ENCODE measurements around the gene RPL10L. TPM values are rescaled to one million over a fixed set of nuclear protein-coding genes. Genes with fewer than 3 reads are reported as not detected.
A peak's percentile ranks its signal among the peaks of the same experiment; 100 is the strongest.

RPL10L gene
- not detected in 2 replicates for total RNA-seq (2011; cell fraction: chromatin; rRNA removed; ENCODE audit: low replicate concordance)
- not detected in 2 replicates for total RNA-seq (2011; cell fraction: nucleolus; rRNA removed)
- not detected in 2 replicates for total RNA-seq (2011; cell fraction: nucleoplasm; rRNA removed)
- total RNA-seq (2014; rRNA removed) (0.20 TPM in 1 of 2 replicates, not detected in the other), total RNA-seq (2014; rRNA removed; fragmentation: Illumina TruSeq; extraction: Trizol) (not detected in 2 replicates), total RNA-seq (2015; rRNA removed; fragmentation: Illumina TruSeq; extraction: Trizol) (not detected in 2 replicates), total RNA-seq (2021) (not detected in 2 replicates), polyA plus RNA-seq (2011; rRNA removed) (not detected in 2 replicates), polyA plus RNA-seq (2014; fragmentation: Illumina TruSeq; extraction: Trizol) (not detected in 2 replicates), polyA plus RNA-seq (2014; fragmentation: Nextera tagmentation; extraction: Ambion mirVana) (not detected), polyA plus RNA-seq (2014; rRNA removed) (not detected in 2 replicates), polyA minus RNA-seq (2011; rRNA and poly(A)+ RNA removed) (not detected in 2 replicates), Bru-seq, nascent RNA (percentile 26 among the genes with signal in this experiment), BruChase-seq, experiment 1, labeled RNA remaining after a 2-hour chase (not detected), BruChase-seq, experiment 2, labeled RNA remaining after a 6-hour chase (percentile 29 among the genes with signal in this experiment)
- polyA plus RNA-seq (2011; cell fraction: cytosol; rRNA removed): not detected in 2 replicates
- polyA plus RNA-seq (2011; cell fraction: nucleus; rRNA removed): not detected in 2 replicates
- polyA plus RNA-seq (2012): not detected in 2 replicates
- polyA minus RNA-seq (2011; cell fraction: cytosol; rRNA and poly(A)+ RNA removed): not detected in 2 replicates
- not detected in 2 replicates for polyA minus RNA-seq (2011; cell fraction: nucleus; rRNA and poly(A)+ RNA removed)
- long read RNA-seq, experiment 1: 0 reads
- long read RNA-seq, experiment 2: 0 reads
- long read RNA-seq, experiment 3: 0 reads

DNA sequence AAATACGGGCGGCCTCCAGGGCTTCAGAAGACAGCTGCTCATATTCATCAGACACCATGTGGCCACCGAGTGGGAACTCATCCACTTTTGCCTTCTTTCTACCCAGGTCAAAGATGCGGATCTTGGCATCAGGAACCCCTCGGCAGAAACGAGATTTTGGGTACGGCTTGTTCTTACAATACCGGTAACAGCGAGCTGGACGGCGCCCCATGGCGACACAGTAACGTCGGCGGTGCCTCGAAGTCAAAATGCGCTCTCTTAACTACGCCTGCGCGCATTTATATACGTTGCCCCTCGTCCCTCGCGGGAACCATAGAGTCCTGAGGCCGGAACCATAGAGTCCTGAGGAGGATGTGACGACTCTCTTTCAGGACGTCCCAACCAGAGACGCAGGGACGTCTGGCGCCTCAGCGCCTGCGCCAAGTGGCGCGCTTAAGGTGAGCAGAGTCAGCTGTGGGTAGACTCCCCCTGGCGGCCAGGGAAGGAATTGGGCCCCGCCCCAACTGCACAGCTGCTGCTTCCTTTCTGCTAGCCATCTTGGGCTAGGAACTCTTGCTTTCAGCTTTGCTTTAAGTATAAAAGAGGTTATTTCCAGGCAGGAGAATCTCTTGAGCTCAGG lies at the start of gene RPL10L:
RPL10L (minus strand) TSS at position 256 of the 619 bp plus-strand sequence; CDS start at position 211, 45 bp downstream.
- CTCF ChIA-PET (ENCODE audit: low intra/inter-chr PET ratio): no interaction called here
- ATAC-seq (no peak), FAIRE-seq (no peak), DNase-seq (ENCODE audit: extremely low read depth in 1 of 4, low spot score in 3 of 4) (peak; percentile 3 to 17 (median 11))
- Histone ChIP-seq H3K4me1 (replicated peaks in 1 of 2; ENCODE audit: control insufficient read depth in 2 of 2, insufficient read depth in 2 of 2, low read length in 2 of 2) (no peaks in the 10 kb centered on the region), H3K9me1 (ENCODE audit: control insufficient read depth, insufficient read depth, low read length) (no peaks in the 10 kb centered on the region), H3K79me2 (ENCODE audit: control insufficient read depth, insufficient read depth, low read length) (no peaks in the 10 kb centered on the region), H3K9ac (ENCODE audit: insufficient read depth in 1 of 2, low read depth in 2 of 2, low read length in 2 of 2) (no peak within 1 kb of the TSS), H2AFZ (ENCODE audit: low read depth, low read length) (no peak within 1 kb of the TSS), H3K36me3 (ENCODE audit: control insufficient read depth, insufficient read depth, low read length) (no peaks in the 10 kb centered on the region), H3K4me2 (ENCODE audit: insufficient read depth, low read length) (no peak within 1 kb of the TSS), H3K27ac (ENCODE audit: extremely low read depth, low read depth, low read length) (no peak within 1 kb of the TSS), H3K4me3 (no peak within 1 kb of the TSS), H3K27me3 (ENCODE audit: control insufficient read depth in 2 of 2, insufficient read depth in 2 of 2, low read length in 2 of 2) (no peaks in the 10 kb centered on the region), H3K9me3 (replicated peaks; ENCODE audit: control insufficient read depth, insufficient read depth, low read depth, low read length) (no peaks in the 10 kb centered on the region), H4K20me1 (replicated peaks; ENCODE audit: control insufficient read depth, insufficient read depth, low read length) (no peaks in the 10 kb centered on the region)
- POLR2A ChIA-PET: no interaction called here
- in situ Hi-C loops (cut with MboI) (no loop called here), intact Hi-C loops (cut with micrococcal nuclease) (no loop called here)
- 41% methylated on average over 30 of the region's 36 CpGs for whole genome bisulfite sequencing (ENCODE audit: insufficient coverage, low coverage, missing lambda C conversion rate)
- no TSS peak for BruUV-seq (replicated peaks)
- TF ChIP-seq CHD2 (IDR thresholded peaks at IDR 0.05; ENCODE audit: low read depth, low read length): no peak
- TF ChIP-seq, protein P1, sequence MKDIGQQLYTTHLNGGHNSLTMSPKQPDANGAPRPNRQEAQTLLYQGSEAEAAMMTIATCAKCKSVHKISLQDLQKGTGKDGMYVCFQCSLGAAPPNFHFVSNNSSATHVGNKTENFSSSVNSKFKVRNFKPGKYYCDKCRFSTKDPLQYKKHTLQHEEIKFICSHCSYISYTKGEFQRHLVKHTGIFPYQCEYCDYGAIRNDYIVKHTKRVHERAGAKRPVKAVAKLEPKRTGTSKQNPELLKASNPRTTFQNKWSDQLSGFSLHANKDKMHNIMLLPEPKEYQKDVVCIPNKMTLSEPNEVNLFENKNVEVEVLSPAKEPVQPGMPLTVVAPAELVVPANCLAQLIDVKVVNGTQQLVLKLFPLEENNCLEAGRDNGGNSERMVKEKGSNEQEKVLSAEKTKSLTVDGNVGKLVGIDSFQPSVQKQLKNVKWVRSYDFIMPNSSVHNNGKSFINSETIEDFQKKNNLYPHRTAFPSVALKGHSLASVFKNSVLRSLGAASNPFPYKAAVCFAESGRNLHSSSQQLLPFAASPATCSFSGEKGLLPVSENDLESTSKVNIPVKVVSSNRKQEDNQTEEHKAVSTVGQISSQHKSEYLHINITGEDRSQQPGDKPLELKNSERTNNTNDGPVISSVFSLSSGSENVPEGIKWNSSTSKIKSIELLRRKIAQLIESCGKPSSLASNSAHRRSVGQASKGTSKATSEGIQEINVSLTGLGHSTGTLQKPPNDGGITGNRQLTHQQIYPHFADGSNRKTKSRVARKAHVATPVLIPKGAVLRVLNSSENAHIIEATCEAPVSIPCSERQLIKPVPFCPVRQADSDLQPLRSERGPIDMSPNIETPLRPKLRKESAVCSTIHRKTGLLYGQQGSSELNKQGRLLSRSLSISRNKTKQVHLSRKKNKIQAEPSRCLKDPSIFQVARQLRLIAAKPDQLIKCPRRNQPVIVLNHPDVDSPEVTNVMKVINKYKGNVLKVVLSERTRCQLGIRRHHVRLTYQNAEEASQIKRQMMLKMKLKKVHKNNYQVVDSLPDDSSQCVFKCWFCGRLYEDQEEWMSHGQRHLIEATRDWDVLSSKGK (CRISPR knock-in tag; IDR thresholded peaks at IDR 0.05): no peak
- no peak for TF ChIP-seq FOXJ3 (CRISPR knock-in tag; IDR thresholded peaks at IDR 0.05)
- no peak for TF ChIP-seq PURB (CRISPR knock-in tag; IDR thresholded peaks at IDR 0.05; ENCODE audit: low read depth)
- no peak for TF ChIP-seq YBX1 (IDR thresholded peaks at IDR 0.05)
- TF ChIP-seq ZNF830 (CRISPR knock-in tag; IDR thresholded peaks at IDR 0.05): no peak
- no peak for TF ChIP-seq CREB3L1 (IDR thresholded peaks at IDR 0.05; ENCODE audit: borderline replicate concordance, low read depth)
- TF ChIP-seq, protein P2, sequence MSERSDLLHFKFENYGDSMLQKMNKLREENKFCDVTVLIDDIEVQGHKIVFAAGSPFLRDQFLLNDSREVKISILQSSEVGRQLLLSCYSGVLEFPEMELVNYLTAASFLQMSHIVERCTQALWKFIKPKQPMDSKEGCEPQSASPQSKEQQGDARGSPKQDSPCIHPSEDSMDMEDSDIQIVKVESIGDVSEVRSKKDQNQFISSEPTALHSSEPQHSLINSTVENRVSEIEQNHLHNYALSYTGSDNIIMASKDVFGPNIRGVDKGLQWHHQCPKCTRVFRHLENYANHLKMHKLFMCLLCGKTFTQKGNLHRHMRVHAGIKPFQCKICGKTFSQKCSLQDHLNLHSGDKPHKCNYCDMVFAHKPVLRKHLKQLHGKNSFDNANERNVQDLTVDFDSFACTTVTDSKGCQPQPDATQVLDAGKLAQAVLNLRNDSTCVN (CRISPR knock-in tag; IDR thresholded peaks at IDR 0.05): no peak
- no peak for TF ChIP-seq KDM1A (IDR thresholded peaks at IDR 0.05)
- no peak for TF ChIP-seq RBFOX2 (IDR thresholded peaks at IDR 0.05; ENCODE audit: low read depth, low read length)
- no peak for TF ChIP-seq HNRNPLL (IDR thresholded peaks at IDR 0.05; ENCODE audit: low read depth, low read length, poor library complexity, severe bottlenecking)
- no peak for TF ChIP-seq ZEB2 (IDR thresholded peaks at IDR 0.05)
- no peak for TF ChIP-seq ZNF12 (CRISPR knock-in tag; IDR thresholded peaks at IDR 0.05)
- no peak for TF ChIP-seq HDAC3 (IDR thresholded peaks at IDR 0.05; ENCODE audit: borderline replicate concordance, partially characterized antibody)

Data from K562 (cell line).